Measurements from ENCODE around the gene RABGAP1L.
"Not testable (repeated sequence)": the region's sequence is repeated elsewhere in the genome, so short reads cannot be mapped to it uniquely, and the experiment has no call there.

Gene RABGAP1L

GRCh38 chr1:174623324-174624035 is 464.2 kb downstream of the RABGAP1L start:
- DNase-seq: no peak

- DNase-seq: no peak
Measured at GRCh38 chr1:174626031-174627025, 467.0 kb downstream of the RABGAP1L start.

- no peak for DNase-seq
Measured at GRCh38 chr1:174637487-174637886, 478.2 kb downstream of the RABGAP1L start.

- no peak for DNase-seq
Measured at GRCh38 chr1:174639461-174639860, 480.1 kb downstream of the RABGAP1L start.

GRCh38 chr1:174640783-174641182 is 481.5 kb downstream of the RABGAP1L start:
- no peak for DNase-seq

- no peak for DNase-seq
Measured at GRCh38 chr1:174642393-174642792, 483.1 kb downstream of the RABGAP1L start.

GRCh38 chr1:174643206-174643605 is 483.9 kb downstream of the RABGAP1L start:
- no peak for DNase-seq

- not testable (repeated sequence) for DNase-seq
Measured at GRCh38 chr1:174649572-174649971, 490.3 kb downstream of the RABGAP1L start.

GRCh38 chr1:174652569-174653280 is 493.4 kb downstream of the RABGAP1L start:
- DNase-seq: no peak

GRCh38 chr1:174654560-174654959 is 495.2 kb downstream of the RABGAP1L start:
- DNase-seq: no peak

- DNase-seq: no peak
Measured at GRCh38 chr1:174656409-174657059, 497.2 kb downstream of the RABGAP1L start.

GRCh38 chr1:174657411-174657810 is 498.1 kb downstream of the RABGAP1L start:
- no peak for DNase-seq

- no peak for DNase-seq
Measured at GRCh38 chr1:174657893-174658292, 498.6 kb downstream of the RABGAP1L start.

- DNase-seq: no peak
Measured at GRCh38 chr1:174659823-174660222, 500.5 kb downstream of the RABGAP1L start.

- DNase-seq: no peak
Measured at GRCh38 chr1:174660476-174660875, 501.2 kb downstream of the RABGAP1L start.

GRCh38 chr1:174663358-174663757 is 504.0 kb downstream of the RABGAP1L start:
- DNase-seq: no peak

GRCh38 chr1:174666248-174666647 is 506.9 kb downstream of the RABGAP1L start:
- no peak for DNase-seq

- DNase-seq: no peak
Measured at GRCh38 chr1:174671826-174672225, 512.5 kb downstream of the RABGAP1L start.

- DNase-seq: no peak
Measured at GRCh38 chr1:174676856-174677255, 517.5 kb downstream of the RABGAP1L start.

GRCh38 chr1:174678657-174679056 is 519.3 kb downstream of the RABGAP1L start:
- no peak for DNase-seq

- no peak for DNase-seq
Measured at GRCh38 chr1:174680101-174680500, 520.8 kb downstream of the RABGAP1L start.

GRCh38 chr1:174682419-174683008 is 523.2 kb downstream of the RABGAP1L start:
- no peak for DNase-seq
